HepG2 (cell line): ENCODE measurements around the gene MISP3. TPM values are rescaled to one million over a fixed set of nuclear protein-coding genes. Genes with fewer than 3 reads are reported as not detected.

Experiments
- ATF6 ChIP-seq: sonication (generic); formaldehyde crosslinking; conservative IDR thresholded peaks from 2 replicates; pipeline ENCODE4 v1.4.0; 2020; ENCODE audit warnings: missing genetic modification reagents
- FLYWCH1 ChIP-seq: sonication (generic); formaldehyde crosslinking; IDR thresholded peaks from 2 replicates; pipeline ENCODE4 v1.8.1; 2023; ENCODE audit warnings: mild to moderate bottlenecking, missing genetic modification reagents
- FOSL2 ChIP-seq: sonication (generic); formaldehyde crosslinking; IDR thresholded peaks from 2 replicates; pipeline ENCODE4 v1.4.0; 2020; ENCODE audit warnings: missing genetic modification reagents
- KLF15 ChIP-seq: sonication (generic); formaldehyde crosslinking; IDR thresholded peaks from 2 replicates; pipeline ENCODE4 v1.8.1; 2023; ENCODE audit warnings: borderline replicate concordance, mild to moderate bottlenecking, inconsistent platforms, missing genetic modification reagents, mixed read lengths
- KLF6 ChIP-seq: IDR thresholded peaks from 2 replicates; pipeline ENCODE4 v1.8.0; 2016; ENCODE audit warnings: missing biosample characterization, missing genetic modification reagents
- MAFG ChIP-seq: sonication (generic); formaldehyde crosslinking; IDR thresholded peaks from 2 replicates; pipeline ENCODE4 v1.5.1; 2020; ENCODE audit warnings: mild to moderate bottlenecking, missing genetic modification reagents
- MYNN ChIP-seq: sonication (generic); formaldehyde crosslinking; IDR thresholded peaks from 2 replicates; pipeline ENCODE4 v1.4.0; 2020; ENCODE audit warnings: mild to moderate bottlenecking, low read depth, missing genetic modification reagents
- NBN ChIP-seq: fragments of 450-650 bp; conservative IDR thresholded peaks from 2 replicates; pipeline ENCODE4 v1.6.1; 2017
- PBX3 ChIP-seq: sonication (generic); formaldehyde crosslinking; IDR thresholded peaks from 2 replicates; pipeline ENCODE4 v1.8.1; 2023; ENCODE audit warnings: missing genetic modification reagents, inconsistent platforms, borderline replicate concordance
- PRDM10 ChIP-seq: sonication (generic); formaldehyde crosslinking; IDR thresholded peaks from 2 replicates; pipeline ENCODE4 v1.4.0; 2020; ENCODE audit warnings: low read depth, missing genetic modification reagents
- REL ChIP-seq: sonication (generic); formaldehyde crosslinking; conservative IDR thresholded peaks from 2 replicates; pipeline ENCODE4 v1.8.0; 2022; ENCODE audit warnings: mild to moderate bottlenecking, missing genetic modification reagents, moderate library complexity
- RELA ChIP-seq: sonication (generic); formaldehyde crosslinking; IDR thresholded peaks from 2 replicates; pipeline ENCODE4 v1.4.0; 2020; ENCODE audit warnings: missing genetic modification reagents
- SETDB1 ChIP-seq: sonication (generic); formaldehyde crosslinking; IDR thresholded peaks from 2 replicates; pipeline ENCODE4 v1.5.1; 2020; ENCODE audit warnings: missing genetic modification reagents, mild to moderate bottlenecking, borderline replicate concordance
- SIN3B ChIP-seq: fragments of 150-350 bp; IDR thresholded peaks from 2 replicates; pipeline ENCODE4 v1.6.1; 2014; ENCODE audit warnings: low read length
- SP140L ChIP-seq: sonication (generic); formaldehyde crosslinking; IDR thresholded peaks from 2 replicates; pipeline ENCODE4 v1.4.0; 2020; ENCODE audit warnings: missing genetic modification reagents, borderline replicate concordance
- SRSF4 ChIP-seq: fragments of 200-400 bp; formaldehyde crosslinking; IDR thresholded peaks from one replicate; pipeline ENCODE4 v1.6.1; 2018; ENCODE audit warnings: mild to moderate bottlenecking, low read depth, low read length, moderate library complexity; ENCODE audit not compliant: poor library complexity, severe bottlenecking
- WIZ ChIP-seq: sonication (generic); formaldehyde crosslinking; IDR thresholded peaks from 2 replicates; pipeline ENCODE4 v1.5.1; 2020; ENCODE audit warnings: mild to moderate bottlenecking, missing genetic modification reagents
- XBP1 ChIP-seq: sonication (generic); formaldehyde crosslinking; IDR thresholded peaks from 2 replicates; pipeline ENCODE4 v1.5.0; 2020; ENCODE audit warnings: missing genetic modification reagents
- ZC3H4 ChIP-seq: sonication (generic); formaldehyde crosslinking; IDR thresholded peaks from 2 replicates; pipeline ENCODE4 v1.4.0; 2020; ENCODE audit warnings: missing genetic modification reagents, borderline replicate concordance
- ZFP1 ChIP-seq: IDR thresholded peaks from 2 replicates; pipeline ENCODE4 v1.6.1; 2016
- ZMYM2 ChIP-seq: sonication (generic); formaldehyde crosslinking; IDR thresholded peaks from 2 replicates; pipeline ENCODE4 v1.8.0; 2022; ENCODE audit warnings: mild to moderate bottlenecking, missing genetic modification reagents
- ZNF225 ChIP-seq: sonication (generic); formaldehyde crosslinking; IDR thresholded peaks from 2 replicates; pipeline ENCODE4 v1.4.0; 2020; ENCODE audit warnings: mild to moderate bottlenecking, missing genetic modification reagents
- ZNF441 ChIP-seq: sonication (generic); formaldehyde crosslinking; IDR thresholded peaks from 2 replicates; pipeline ENCODE4 v1.7.0; 2021; ENCODE audit warnings: missing genetic modification reagents, borderline replicate concordance
- ZNF703 ChIP-seq: sonication (generic); formaldehyde crosslinking; IDR thresholded peaks from 2 replicates; pipeline ENCODE4 v1.5.1; 2020; ENCODE audit warnings: missing genetic modification reagents, mild to moderate bottlenecking, moderate library complexity, borderline replicate concordance
- ZNF740 ChIP-seq: sonication (generic); formaldehyde crosslinking; IDR thresholded peaks from 2 replicates; pipeline ENCODE4 v1.4.0; 2020; ENCODE audit warnings: missing genetic modification reagents
- polyA plus RNA-seq, 8 experiments: library from polyadenylated mRNA; depleted of rRNA in 3 of 8; stranded (reverse) in 7 of 8; unstranded in 1 of 8; fragments of >200 nt; fragmentation: Illumina TruSeq in 4 of 8; extraction: Trizol in 4 of 8; gene quantifications; 2 replicates each; pipeline versions ENCODE4 v1.2.1 to v1.2.3, GENCODE V29; 2011 to 2016; ENCODE audit warnings: low read depth in 4 of 8, missing spikeins in 1 of 8, mixed read lengths in 1 of 8; ENCODE audit not compliant: insufficient read depth in 1 of 8
- total RNA-seq, 5 experiments: library from RNA; depleted of rRNA; stranded (reverse); fragments of >200 nt; fragmentation: Illumina TruSeq; extraction: Trizol; gene quantifications; 2 replicates each; pipeline ENCODE4 v1.2.3, GENCODE V29; 2016; ENCODE audit warnings: low read depth in 1 of 5

MISP3 gene
- total and polyA plus RNA-seq, 2 of the 13 experiments (the other 11 are each of a cell fraction or from before 2014, with no cell fraction given) = 2.5 to 5.4 TPM

GRCh38 chr19:14072535-14073260, at the start of gene MISP3 (continued):
- no peak for TF ChIP-seq ATF6 (CRISPR knock-in tag)
- no peak for TF ChIP-seq SRSF4
- TF ChIP-seq ZNF225 (CRISPR knock-in tag) = no peak
- no peak for TF ChIP-seq PBX3 (CRISPR knock-in tag)
- TF ChIP-seq XBP1 (CRISPR knock-in tag) = no peak; the same call in 1 of the 2 replicates
- TF ChIP-seq REL = 0 out of 2 replicates have a peak, but pooled peaks have one; percentile 6
- no peak for TF ChIP-seq MAFG (CRISPR knock-in tag)
- no peak for TF ChIP-seq FOSL2
- no peak for TF ChIP-seq ZC3H4 (CRISPR knock-in tag)
- TF ChIP-seq NBN = no peak
- no peak for TF ChIP-seq ZNF740 (CRISPR knock-in tag)
- 0 out of 2 replicates have a peak, but pooled peaks have one; percentile 19 for TF ChIP-seq ZNF441 (CRISPR knock-in tag)
- TF ChIP-seq WIZ = no peak
- 0 out of 2 replicates have a peak, but pooled peaks have one; percentile 74 for TF ChIP-seq ZNF703 (CRISPR knock-in tag)
- no peak for TF ChIP-seq ZMYM2 (CRISPR knock-in tag)
- TF ChIP-seq ZFP1 (CRISPR knock-in tag) = no peak
- no peak for TF ChIP-seq SIN3B
- TF ChIP-seq SETDB1 (CRISPR knock-in tag) = no peak
- TF ChIP-seq SP140L = no peak
- TF ChIP-seq RELA (CRISPR knock-in tag) = no peak
- TF ChIP-seq KLF6 (CRISPR knock-in tag) = no peak
- no peak for TF ChIP-seq FLYWCH1
- no peak for TF ChIP-seq PRDM10 (CRISPR knock-in tag)
- no peak for TF ChIP-seq KLF15
- TF ChIP-seq MYNN (CRISPR knock-in tag) = no peak
